Hepatocyte (in vitro differentiated cells): ENCODE measurements around the gene SUPT4H1.

ENCODE experiments used
- EZH2 ChIP-seq: fragments of 200-600 bp; sonication (generic); IDR thresholded peaks from 2 replicates; pipeline ENCODE4 v1.6.1; 2016; ENCODE audit warnings: antibody characterized with exemption, mild to moderate bottlenecking, borderline replicate concordance
- EZH2phosphoT487 ChIP-seq: fragments of 200-600 bp; sonication (generic); IDR thresholded peaks from one replicate; pipeline ENCODE4 v1.6.1; 2018; ENCODE audit warnings: antibody characterized with exemption, mild to moderate bottlenecking, low read depth, moderate library complexity; ENCODE audit not compliant: unreplicated experiment, severe bottlenecking
- TF ChIP-seq, protein P1 (sequence below): fragments of 200-600 bp; sonication (generic); IDR thresholded peaks from 2 replicates; pipeline ENCODE4 v1.5.1; 2016; ENCODE audit warnings: antibody characterized with exemption, mild to moderate bottlenecking; ENCODE audit not compliant: poor library complexity

DNA sequence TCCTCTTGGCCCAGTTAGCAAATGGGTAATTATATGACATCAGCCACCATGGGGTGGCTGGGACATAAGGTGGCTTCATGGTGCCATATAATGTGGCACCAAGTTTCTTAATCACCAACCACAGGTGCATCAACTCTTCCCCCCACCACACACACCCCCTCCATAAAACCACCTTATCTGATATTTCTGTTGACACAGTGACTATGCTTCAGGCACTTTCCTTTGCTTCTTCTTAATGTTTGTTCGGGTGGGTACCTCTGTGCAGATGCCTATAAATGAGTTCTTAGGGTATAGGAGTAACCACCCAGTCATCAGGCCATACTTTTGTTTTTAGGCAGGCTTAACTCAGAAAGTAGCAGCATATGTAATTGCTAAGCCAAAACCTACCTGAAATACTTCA, 35.8 kb upstream of the SUPT4H1 start:
- TF ChIP-seq, protein P1, sequence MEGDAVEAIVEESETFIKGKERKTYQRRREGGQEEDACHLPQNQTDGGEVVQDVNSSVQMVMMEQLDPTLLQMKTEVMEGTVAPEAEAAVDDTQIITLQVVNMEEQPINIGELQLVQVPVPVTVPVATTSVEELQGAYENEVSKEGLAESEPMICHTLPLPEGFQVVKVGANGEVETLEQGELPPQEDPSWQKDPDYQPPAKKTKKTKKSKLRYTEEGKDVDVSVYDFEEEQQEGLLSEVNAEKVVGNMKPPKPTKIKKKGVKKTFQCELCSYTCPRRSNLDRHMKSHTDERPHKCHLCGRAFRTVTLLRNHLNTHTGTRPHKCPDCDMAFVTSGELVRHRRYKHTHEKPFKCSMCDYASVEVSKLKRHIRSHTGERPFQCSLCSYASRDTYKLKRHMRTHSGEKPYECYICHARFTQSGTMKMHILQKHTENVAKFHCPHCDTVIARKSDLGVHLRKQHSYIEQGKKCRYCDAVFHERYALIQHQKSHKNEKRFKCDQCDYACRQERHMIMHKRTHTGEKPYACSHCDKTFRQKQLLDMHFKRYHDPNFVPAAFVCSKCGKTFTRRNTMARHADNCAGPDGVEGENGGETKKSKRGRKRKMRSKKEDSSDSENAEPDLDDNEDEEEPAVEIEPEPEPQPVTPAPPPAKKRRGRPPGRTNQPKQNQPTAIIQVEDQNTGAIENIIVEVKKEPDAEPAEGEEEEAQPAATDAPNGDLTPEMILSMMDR, result no peak
- TF ChIP-seq EZH2phosphoT487, result no peak
- TF ChIP-seq EZH2, result no peak
